Panc1 (cell line): ENCODE results near the gene GAB4. TPM values are rescaled to one million over a fixed set of nuclear protein-coding genes. Genes with fewer than 3 reads are reported as not detected.

Source experiments
- ATAC-seq: fragments of 200-7000 bp; cut with Tn5 transposase; 2 replicates; pipeline ENCODE4 v1.9.1; 2020; ENCODE audit warnings: mild to moderate bottlenecking, moderate library complexity
- BruUV-seq: library from RNA; stranded (reverse); fragments of 400-500 nt; replicated peaks from 2 replicates; lab custom pipeline; 2021; lab: Mats Ljungman, UMichigan
- CTCF ChIA-PET: fragments of 300-600 bp; sonication (Branson Sonifier 250); formaldehyde crosslinking; loops from one replicate; lab custom pipeline; 2022; ENCODE audit warnings: antibody characterized with exemption; lab: Charles Lee
- POLR2A ChIA-PET: fragments of 300-600 bp; sonication (Branson Sonifier 250); formaldehyde crosslinking; loops from one replicate; lab custom pipeline; 2022; ENCODE audit warnings: antibody characterized with exemption; lab: Charles Lee
- DNase-seq: peaks from one replicate; pipeline ENCODE4 v3.0.0-alpha.2; 2010; ENCODE audit warnings: low read depth, low spot score
- H3K27ac ChIP-seq: 2 replicates; pipeline ENCODE4 v1.5.1; 2011; ENCODE audit warnings: mild to moderate bottlenecking, low read length, inconsistent platforms
- H3K27me3 ChIP-seq: fragments of 200-500 bp; sonication (Bioruptor generic); 2 replicates; pipeline ENCODE4 v1.6.0; 2014; ENCODE audit warnings: low read length, inconsistent platforms; ENCODE audit not compliant: control insufficient read depth, insufficient read depth
- H3K36me3 ChIP-seq: fragments of 200-500 bp; sonication (Bioruptor generic); 2 replicates; pipeline ENCODE4 v1.5.1; 2014; ENCODE audit warnings: inconsistent platforms, mild to moderate bottlenecking, low read length, moderate library complexity; ENCODE audit not compliant: control insufficient read depth, insufficient read depth
- H3K4me1 ChIP-seq: 2 replicates; pipeline ENCODE4 v1.5.1; 2011; ENCODE audit warnings: inconsistent platforms, mild to moderate bottlenecking, low read length, moderate library complexity; ENCODE audit not compliant: control insufficient read depth, insufficient read depth
- H3K4me3 ChIP-seq, 2 experiments: 2 replicates each; pipeline ENCODE4 v1.5.1; 2011 to 2012; ENCODE audit warnings: low read depth in 2 of 2, low read length in 2 of 2, mild to moderate bottlenecking in 2 of 2, inconsistent platforms in 1 of 2, moderate library complexity in 1 of 2
- H3K9me3 ChIP-seq: fragments of 200-500 bp; sonication (Bioruptor generic); 2 replicates; pipeline ENCODE4 v1.5.1; 2014; ENCODE audit warnings: low read depth, mild to moderate bottlenecking, inconsistent platforms, low read length, moderate library complexity; ENCODE audit not compliant: control insufficient read depth, insufficient read depth
- POLR2AphosphoS5 ChIP-seq: IDR thresholded peaks from 2 replicates; pipeline ENCODE4 v1.6.1; 2012; ENCODE audit warnings: mild to moderate bottlenecking, low read depth, low read length, moderate library complexity
- SIN3A ChIP-seq: IDR thresholded peaks from 2 replicates; pipeline ENCODE4 v1.6.1; 2012; ENCODE audit warnings: low read depth, mild to moderate bottlenecking, low read length, moderate library complexity, borderline replicate concordance; ENCODE audit not compliant: insufficient read depth
- TCF7L2 ChIP-seq: IDR thresholded peaks from 2 replicates; pipeline ENCODE4 v1.6.1; 2011; ENCODE audit warnings: mild to moderate bottlenecking, low read depth, low read length, inconsistent platforms
- in situ Hi-C: cut with HindIII; loops from 2 replicates; pipeline ENCODE4 v1.10.0; 2016; ENCODE audit warnings: low sequenced_read_pairs, low pct_unique_long_range_greater_than_20kb
- intact Hi-C: fragments of 100-400 bp; cut with micrococcal nuclease; formaldehyde crosslinking; loops from one replicate; pipeline ENCODE4 v1.10.0; 2022; ENCODE audit not compliant: unreplicated experiment
- total RNA-seq: library from RNA; stranded (reverse); gene quantifications from one replicate; pipeline ENCODE4 v1.2.1, GENCODE V29; 2021; ENCODE audit not compliant: unreplicated experiment
- TF ChIP-seq, protein P1 (sequence below), 2 experiments: IDR thresholded peaks; 2 replicates each; pipeline ENCODE4 v1.6.1; 2011 to 2012; ENCODE audit warnings: low read depth in 2 of 2, control low read depth in 1 of 2, low read length in 1 of 2, mild to moderate bottlenecking in 1 of 2, moderate library complexity in 1 of 2; ENCODE audit not compliant: insufficient read depth in 1 of 2
- TF ChIP-seq, protein P2 (sequence below): fragments of 450-650 bp; IDR thresholded peaks from 2 replicates; pipeline ENCODE4 v1.5.1; 2017; ENCODE audit warnings: mild to moderate bottlenecking

The GAB4 gene
- total RNA-seq, 1 experiment from 2014 or later = not detected

DNA sequence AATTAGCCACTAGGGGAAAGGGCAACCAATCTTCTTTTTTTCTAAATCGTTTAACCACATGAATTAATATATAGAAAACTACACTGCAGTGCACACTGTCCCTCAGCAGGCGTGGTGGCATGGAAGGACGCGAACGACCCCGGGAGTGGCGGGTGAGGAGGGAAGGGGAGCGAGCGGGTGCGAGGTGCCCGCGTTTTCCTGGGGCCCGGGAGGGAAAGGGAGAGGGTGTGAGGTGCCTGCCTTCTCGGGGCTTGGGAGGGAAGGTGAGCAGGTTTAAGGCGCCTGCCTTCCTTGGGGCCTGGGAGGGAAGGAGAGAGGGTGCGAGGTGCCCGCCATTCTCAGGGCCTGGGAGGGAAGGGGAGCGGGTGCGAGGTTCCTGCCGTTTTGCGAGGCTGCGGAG, 765 bp downstream of the GAB4 start:
- Histone ChIP-seq H3K9me3 (no peaks in the 10 kb centered on the region), H3K36me3 (no peaks in the 10 kb centered on the region), H3K4me3 (no peak overlapping the region), H3K27ac (no peak overlapping the region), H3K27me3 (no peaks in the 10 kb centered on the region), H3K4me1 (no peaks in the 10 kb centered on the region)
- DNase-seq (no peak), ATAC-seq (no peak)
- BruUV-seq = no TSS peak
- TF ChIP-seq TCF7L2 (no peak), POLR2AphosphoS5 (no peak)
- TF ChIP-seq, protein P1, sequence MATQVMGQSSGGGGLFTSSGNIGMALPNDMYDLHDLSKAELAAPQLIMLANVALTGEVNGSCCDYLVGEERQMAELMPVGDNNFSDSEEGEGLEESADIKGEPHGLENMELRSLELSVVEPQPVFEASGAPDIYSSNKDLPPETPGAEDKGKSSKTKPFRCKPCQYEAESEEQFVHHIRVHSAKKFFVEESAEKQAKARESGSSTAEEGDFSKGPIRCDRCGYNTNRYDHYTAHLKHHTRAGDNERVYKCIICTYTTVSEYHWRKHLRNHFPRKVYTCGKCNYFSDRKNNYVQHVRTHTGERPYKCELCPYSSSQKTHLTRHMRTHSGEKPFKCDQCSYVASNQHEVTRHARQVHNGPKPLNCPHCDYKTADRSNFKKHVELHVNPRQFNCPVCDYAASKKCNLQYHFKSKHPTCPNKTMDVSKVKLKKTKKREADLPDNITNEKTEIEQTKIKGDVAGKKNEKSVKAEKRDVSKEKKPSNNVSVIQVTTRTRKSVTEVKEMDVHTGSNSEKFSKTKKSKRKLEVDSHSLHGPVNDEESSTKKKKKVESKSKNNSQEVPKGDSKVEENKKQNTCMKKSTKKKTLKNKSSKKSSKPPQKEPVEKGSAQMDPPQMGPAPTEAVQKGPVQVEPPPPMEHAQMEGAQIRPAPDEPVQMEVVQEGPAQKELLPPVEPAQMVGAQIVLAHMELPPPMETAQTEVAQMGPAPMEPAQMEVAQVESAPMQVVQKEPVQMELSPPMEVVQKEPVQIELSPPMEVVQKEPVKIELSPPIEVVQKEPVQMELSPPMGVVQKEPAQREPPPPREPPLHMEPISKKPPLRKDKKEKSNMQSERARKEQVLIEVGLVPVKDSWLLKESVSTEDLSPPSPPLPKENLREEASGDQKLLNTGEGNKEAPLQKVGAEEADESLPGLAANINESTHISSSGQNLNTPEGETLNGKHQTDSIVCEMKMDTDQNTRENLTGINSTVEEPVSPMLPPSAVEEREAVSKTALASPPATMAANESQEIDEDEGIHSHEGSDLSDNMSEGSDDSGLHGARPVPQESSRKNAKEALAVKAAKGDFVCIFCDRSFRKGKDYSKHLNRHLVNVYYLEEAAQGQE (IDR thresholded peaks at IDR 0.05; ENCODE audit: insufficient read depth in 1 of 2, low read depth in 2 of 2, low read length in 1 of 2) = no peak
- TF ChIP-seq, protein P2, sequence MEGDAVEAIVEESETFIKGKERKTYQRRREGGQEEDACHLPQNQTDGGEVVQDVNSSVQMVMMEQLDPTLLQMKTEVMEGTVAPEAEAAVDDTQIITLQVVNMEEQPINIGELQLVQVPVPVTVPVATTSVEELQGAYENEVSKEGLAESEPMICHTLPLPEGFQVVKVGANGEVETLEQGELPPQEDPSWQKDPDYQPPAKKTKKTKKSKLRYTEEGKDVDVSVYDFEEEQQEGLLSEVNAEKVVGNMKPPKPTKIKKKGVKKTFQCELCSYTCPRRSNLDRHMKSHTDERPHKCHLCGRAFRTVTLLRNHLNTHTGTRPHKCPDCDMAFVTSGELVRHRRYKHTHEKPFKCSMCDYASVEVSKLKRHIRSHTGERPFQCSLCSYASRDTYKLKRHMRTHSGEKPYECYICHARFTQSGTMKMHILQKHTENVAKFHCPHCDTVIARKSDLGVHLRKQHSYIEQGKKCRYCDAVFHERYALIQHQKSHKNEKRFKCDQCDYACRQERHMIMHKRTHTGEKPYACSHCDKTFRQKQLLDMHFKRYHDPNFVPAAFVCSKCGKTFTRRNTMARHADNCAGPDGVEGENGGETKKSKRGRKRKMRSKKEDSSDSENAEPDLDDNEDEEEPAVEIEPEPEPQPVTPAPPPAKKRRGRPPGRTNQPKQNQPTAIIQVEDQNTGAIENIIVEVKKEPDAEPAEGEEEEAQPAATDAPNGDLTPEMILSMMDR = no peak
- POLR2A ChIA-PET = no interaction called here
- in situ Hi-C loops = no loop called here
- CTCF ChIA-PET = no interaction called here
- intact Hi-C loops = no loop called here

DNA sequence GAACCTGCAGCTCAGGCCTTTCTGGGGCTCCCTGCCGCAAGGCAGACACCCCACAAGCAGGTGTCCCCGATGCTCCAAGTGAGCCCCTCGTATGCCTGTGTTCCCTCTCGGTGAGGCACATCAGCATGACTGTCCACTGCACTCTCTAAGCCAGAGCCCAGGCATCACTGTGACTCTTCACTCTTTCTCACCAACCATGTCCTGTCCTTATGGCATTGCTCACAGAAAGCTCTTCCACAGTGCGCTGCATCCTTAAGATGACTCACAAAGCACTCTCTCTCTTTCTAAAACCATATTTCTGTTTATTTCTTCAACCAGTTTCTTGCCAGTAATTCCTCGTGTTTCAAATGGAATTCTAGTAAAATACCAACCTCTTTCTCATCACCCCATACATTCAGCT, 18.1 kb downstream of the GAB4 start:
- POLR2A ChIA-PET = no interaction called here
- DNase-seq (no peak), ATAC-seq (no peak)
- no peaks in the 10 kb centered on the region for H3K9me3 ChIP-seq
- H3K4me3 ChIP-seq = no peak overlapping the region
- intact Hi-C loops (no loop called here), in situ Hi-C loops (no loop called here)
- no peak overlapping the region for H3K27ac ChIP-seq
- no peaks in the 10 kb centered on the region for H3K27me3 ChIP-seq
- no peak for TF ChIP-seq SIN3A
- TF ChIP-seq TCF7L2 = no peak
- TF ChIP-seq, protein P1 (IDR thresholded peaks at IDR 0.05; ENCODE audit: insufficient read depth in 1 of 2, low read depth in 2 of 2, low read length in 1 of 2) = no peak
- TF ChIP-seq, protein P2 = no peak
- TF ChIP-seq POLR2AphosphoS5 = no peak
- CTCF ChIA-PET = no interaction called here
- H3K36me3 ChIP-seq = no peaks in the 10 kb centered on the region
- no peaks in the 10 kb centered on the region for H3K4me1 ChIP-seq
- no TSS peak for BruUV-seq
